T-helper 1 cell treated with Interleukin-12 subunit alpha and Interleukin-12 subunit beta and Interleukin-4 antibody, amounts not matched to agents 30 μg/mL and 1 μg/mL, for 36 hours (primary cell): ENCODE measurements around the gene C17orf78.
"Not testable (repeated sequence)": the region's sequence is repeated elsewhere in the genome, so short reads cannot be mapped to it uniquely, and the experiment has no call there.

Experiments used
- H3K27ac Mint-ChIP-seq: one replicate; pipeline ENCODE4 v1.8.0; 2021; ENCODE audit warnings: mild to moderate bottlenecking, mixed read lengths
- H3K27me3 Mint-ChIP-seq: one replicate; pipeline ENCODE4 v1.8.0; 2021; ENCODE audit warnings: low read depth, mixed read lengths
- H3K36me3 Mint-ChIP-seq: one replicate; pipeline ENCODE4 v1.8.0; 2021; ENCODE audit warnings: low read depth, mixed read lengths
- H3K4me1 Mint-ChIP-seq: one replicate; pipeline ENCODE4 v1.8.0; 2021; ENCODE audit warnings: low read depth, mixed read lengths
- H3K4me3 Mint-ChIP-seq: one replicate; pipeline ENCODE4 v1.8.0; 2021; ENCODE audit warnings: mild to moderate bottlenecking, moderate library complexity, mixed read lengths
- H3K9me3 Mint-ChIP-seq: one replicate; pipeline ENCODE4 v1.8.0; 2021; ENCODE audit warnings: mixed read lengths

The C17orf78 gene

GRCh38 chr17:37441369-37442014 is 65.7 kb downstream of the C17orf78 start:
- not testable (repeated sequence) for H3K4me3 Mint-ChIP-seq, H3K27me3 Mint-ChIP-seq, H3K27ac Mint-ChIP-seq, H3K9me3 Mint-ChIP-seq
- H3K4me1 Mint-ChIP-seq, result peaks cover 10% of the 10 kb centered on the region
- peaks cover 36% of the 10 kb centered on the region for H3K36me3 Mint-ChIP-seq
